ENCODE measurements around the gene MRPL10. TPM values are rescaled to one million over a fixed set of nuclear protein-coding genes. Genes with fewer than 3 reads are reported as not detected.

Gene MRPL10
- total RNA-seq, 1 donor from 2014 or later: 53.6 TPM

DNA sequence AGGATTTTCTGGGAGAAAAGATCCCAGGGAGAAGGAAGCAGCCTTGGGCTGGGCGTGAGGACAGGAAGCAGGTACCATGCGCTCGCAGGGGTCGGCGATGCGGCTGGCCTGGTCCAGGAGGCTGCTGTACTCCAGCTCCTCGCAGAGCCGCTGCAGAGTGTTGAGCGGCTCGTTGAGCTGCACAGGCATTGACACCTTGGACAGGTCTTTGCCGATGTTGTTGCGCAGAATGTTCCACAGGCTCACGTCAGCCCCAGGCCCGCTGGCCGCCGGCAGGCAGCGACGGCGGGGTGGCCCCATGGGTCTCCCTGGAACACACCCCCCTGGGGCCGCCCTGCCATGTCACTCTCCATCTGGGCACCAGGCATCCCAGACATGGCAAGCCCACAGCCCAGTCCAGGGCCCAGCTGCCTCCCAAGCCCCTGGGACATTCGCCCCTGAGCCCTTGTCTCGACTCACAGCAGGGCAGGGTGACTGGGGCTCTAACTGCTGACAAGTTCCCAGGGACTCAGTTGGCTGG lies 17.8 kb downstream of the MRPL10 start:
- DNase-seq (ENCODE audit: low read depth): no peak

DNA sequence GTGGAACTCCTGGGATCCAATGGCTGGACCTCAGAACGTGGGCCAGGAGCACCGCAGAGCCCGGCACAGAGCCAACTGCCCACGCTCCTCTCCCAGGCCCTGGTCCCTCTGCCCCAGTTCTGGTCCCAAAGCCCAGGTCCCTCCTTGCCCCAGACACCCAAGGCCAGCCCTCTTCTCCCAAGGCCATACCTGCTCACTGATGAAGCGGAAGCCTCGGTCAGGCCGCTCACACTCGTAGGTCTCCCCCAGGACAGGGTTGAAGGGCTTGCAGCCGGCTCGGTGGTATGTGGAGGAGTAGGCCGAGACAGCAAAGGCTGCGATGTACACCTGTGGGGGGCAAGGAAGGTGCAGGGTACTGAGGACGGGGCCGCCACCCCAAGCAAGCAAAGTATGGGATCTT lies 18.3 kb downstream of the MRPL10 start:
- DNase-seq (ENCODE audit: low read depth): no peak

- no peak for DNase-seq (ENCODE audit: low read depth)
Observed at GRCh38 chr17:47812146-47812920, 19.0 kb downstream of the MRPL10 start.

GRCh38 chr17:47811709-47812108 lies 19.6 kb downstream of the MRPL10 start:
- no peak for DNase-seq (ENCODE audit: low read depth)

GRCh38 chr17:47810901-47811635 lies 20.3 kb downstream of the MRPL10 start:
- DNase-seq (ENCODE audit: low read depth): no peak

DNA sequence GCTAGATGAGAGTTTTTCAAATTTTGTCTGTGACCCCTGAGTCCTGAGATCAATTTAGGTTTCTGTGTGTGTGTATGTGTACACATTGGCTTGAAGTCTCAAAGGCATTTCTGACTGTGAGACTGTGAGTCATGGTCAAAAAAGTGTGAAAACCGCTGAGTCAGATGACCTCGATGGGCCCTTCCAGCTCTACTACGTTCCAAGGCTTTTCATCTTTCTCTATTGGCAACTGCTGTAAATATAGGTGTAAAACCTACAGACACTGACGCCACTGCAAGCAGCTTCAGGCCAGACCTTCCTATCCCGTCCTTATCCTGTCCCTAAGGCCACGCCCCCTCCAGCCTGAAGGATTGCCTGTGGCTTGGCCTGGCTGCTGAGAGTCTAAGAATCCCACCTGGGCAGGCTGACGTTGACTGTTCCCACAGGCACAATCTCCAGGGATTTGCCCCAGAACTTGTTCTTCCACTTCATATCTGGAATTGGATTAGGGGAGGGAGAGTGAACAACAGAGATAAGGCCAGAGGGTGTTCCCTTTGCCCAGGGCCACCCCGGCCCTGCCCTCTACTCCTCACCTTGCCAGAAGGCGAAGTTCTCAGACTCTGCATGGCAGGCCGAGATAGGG lies 21.0 kb downstream of the MRPL10 start:
- peak; percentile 77 for DNase-seq (ENCODE audit: low read depth)

DNA sequence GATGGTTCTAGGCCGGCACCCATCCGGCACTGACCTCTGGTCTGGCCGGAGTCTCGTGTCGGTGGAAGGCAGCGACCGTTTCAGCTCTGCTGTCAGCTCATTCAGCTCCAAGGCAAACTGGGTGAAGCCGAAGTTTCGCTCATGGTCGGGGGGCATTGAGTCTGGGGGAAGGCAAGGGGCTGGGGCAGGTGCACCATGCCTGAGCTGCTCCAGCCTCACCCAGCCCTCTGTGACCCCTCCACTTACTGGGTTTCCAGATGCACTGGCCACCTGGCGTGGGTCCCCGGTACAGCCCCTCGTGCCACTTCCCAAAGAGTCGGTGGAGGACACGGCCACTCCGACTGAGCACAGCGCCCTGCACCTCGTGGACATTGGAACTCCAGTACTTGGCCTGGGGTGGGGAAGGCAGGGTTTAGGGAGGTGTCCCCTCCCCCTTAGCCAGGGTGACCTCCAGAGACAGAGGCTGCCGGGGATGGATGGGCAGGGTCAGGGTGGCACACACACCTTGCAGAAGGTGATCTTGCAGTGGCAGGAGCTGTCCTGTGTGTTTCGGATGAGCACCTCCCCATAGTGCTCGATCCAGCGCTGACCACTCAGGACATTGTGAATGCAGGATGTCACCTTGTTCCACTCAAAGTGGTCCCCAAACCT lies 22.4 kb downstream of the MRPL10 start:
- DNase-seq (ENCODE audit: low read depth): no peak

DNA sequence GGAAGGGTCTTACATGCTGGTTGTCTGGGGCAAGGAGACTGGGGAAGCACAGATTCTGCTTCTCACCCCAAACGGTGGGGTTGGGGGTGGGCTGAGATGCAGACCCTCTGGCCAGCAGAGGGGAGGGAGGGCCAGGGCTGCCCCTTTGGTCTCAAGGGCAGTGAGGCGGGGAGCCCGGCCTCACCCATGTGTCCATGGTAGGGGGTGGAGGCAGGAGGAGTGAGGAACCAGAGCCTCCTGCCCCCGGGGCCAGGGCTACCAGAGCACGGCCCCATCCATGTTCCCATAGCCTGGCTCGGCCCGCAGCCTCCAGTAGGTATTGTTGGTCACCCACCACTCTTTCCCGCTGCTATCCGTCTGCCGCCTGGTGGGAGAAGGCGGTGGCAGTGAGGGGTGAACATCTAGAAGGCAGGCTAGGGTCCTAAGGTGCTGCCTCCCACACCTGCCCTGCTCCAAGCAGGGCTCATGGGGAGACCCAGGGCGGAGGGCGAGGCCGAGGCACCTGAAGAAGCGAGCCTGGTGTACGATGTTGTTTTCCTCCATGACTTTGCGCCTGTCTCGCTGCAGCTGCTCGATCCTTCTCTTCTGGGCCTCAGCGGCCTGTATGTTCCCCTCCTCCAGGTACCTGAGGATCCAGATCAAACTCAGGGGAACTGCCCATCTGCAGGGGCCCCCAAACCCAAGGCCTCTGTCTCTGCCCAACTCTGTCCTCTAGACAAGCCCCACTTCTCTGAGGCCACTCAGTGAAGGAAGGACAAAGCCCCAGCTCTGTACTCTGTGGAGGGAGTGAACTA lies 23.1 kb downstream of the MRPL10 start:
- DNase-seq (ENCODE audit: low read depth): no peak

- DNase-seq (ENCODE audit: low read depth): no peak
Observed at GRCh38 chr17:47807421-47807820, 23.9 kb downstream of the MRPL10 start.

DNA sequence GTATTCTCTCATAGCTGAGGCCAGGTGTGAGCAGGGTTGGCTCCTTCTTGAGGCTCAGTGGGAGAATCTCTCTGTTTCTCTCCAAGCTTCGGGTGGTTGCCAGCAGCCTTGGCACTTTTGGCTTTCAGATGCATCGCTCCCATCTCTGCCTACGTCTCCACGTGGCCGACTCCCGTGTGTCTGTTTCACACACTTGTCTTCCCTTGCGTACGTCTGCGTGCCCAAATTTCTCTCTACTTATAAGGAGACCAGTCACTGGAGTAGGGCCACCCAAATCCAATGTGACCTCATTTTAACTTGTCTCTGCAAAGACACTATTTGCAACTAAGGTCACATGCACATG lies 24.5 kb downstream of the MRPL10 start:
- no peak for DNase-seq (ENCODE audit: low read depth)

DNA sequence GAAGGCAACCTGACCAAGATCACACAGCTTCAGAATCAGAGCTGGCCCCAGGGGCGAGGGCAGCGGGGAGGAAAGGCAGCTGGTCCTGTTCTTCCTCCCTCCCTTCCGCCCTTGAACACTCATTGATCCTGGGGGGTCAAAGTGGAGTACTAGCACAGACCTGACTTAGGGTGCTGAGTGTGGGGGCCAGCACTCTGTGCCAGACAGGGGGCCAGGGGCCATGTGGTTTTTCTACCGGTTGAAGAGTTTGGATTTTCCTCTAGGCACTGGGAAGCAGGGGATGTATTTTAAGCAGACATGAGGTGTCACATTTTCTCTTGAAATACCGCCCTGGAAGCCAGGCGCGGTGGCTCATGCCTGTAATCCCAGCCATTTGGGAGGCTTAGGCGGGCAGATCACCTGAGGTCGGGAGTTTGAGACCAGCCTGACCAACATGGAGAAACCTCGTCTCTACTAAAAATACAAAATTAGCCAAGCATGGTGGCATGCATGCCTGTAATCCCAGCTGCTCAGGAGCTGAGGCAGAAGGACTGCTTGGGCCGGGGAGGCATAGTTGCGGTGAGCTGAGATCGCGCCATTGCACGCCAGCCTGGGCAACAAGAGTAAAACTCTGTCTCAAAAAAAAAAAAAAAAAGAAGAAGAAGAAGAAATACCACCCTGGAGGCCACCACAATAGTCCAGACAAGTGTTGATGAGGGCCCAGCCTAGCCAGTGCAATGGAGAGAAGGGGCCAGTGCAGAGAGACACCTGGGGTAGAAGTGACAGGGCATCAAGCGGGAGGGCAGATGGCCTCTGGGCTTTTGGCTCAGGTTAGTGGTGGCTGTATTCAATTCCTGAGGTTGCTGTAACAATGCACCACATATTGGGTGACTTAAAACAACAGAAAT lies 25.1 kb downstream of the MRPL10 start:
- DNase-seq (ENCODE audit: low read depth): peak; percentile 81

GRCh38 chr17:47804461-47804860 lies 26.9 kb downstream of the MRPL10 start:
- no peak for DNase-seq (ENCODE audit: low read depth)

DNA sequence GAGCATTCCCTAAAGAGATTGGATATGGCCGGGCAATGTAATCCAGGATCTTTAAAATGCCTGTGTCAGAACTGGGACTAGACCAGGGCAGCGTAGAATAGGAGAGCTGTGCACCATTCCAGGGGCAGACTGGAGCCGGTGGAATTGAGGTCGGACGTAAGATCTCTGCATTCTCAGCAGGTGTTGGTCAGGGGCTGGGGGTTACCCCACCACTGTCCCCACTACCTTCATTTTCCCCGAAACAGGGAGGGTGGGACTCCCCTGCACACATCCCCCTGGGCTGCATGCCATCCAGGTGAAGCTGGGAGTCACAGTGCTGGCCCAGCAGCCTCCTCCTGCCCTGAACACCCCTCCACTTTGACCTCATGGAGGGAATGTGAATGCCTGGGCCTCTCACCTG lies 27.6 kb downstream of the MRPL10 start:
- no peak for DNase-seq (ENCODE audit: low read depth)

GRCh38 chr17:47803201-47803600 lies 28.1 kb downstream of the MRPL10 start:
- no peak for DNase-seq (ENCODE audit: low read depth)

GRCh38 chr17:47802341-47803022 lies 28.9 kb downstream of the MRPL10 start:
- peak; percentile 84 for DNase-seq (ENCODE audit: low read depth)

DNA sequence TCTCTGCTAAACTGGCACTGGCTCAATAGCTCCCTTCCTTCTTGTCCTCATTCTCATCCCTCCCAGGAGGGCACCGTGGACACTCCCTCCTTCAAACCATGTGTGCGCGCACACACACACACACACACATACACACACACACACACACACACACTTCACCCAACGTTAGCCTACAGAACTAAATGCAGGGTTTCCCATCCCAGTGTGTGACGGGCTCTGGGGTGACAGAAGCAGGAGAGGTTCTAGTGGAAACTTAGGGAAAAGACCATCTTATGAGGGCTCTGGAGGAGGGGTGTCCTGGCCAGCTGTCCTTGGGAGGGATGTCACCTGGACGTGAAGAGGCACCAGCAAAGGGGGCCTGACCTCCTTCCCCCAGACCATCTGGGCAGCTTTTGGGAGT lies 29.4 kb downstream of the MRPL10 start:
- DNase-seq (ENCODE audit: low read depth): no peak

GRCh38 chr17:47801176-47801765 lies 30.1 kb downstream of the MRPL10 start:
- no peak for DNase-seq (ENCODE audit: low read depth)

DNA sequence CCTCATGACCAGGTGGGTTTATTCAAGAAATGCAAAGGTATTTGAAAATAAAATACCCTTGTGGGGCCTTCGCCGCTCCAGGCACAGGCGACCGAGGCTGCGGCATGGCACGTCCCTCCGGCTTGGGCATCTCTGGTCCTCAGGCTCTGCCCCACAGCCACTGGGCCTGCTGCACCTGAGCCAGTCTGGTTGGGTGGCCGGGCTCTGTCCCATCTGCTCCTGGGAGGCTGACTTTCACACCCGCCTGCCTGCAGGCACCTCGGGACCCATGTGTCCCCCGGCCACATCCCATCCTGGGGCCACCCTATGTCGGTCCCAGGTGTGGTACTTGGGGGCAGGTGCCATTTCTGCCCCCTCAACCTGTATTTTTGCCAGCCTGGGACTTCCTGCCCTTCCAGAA lies 30.7 kb downstream of the MRPL10 start:
- DNase-seq (ENCODE audit: low read depth): no peak

GRCh38 chr17:47797797-47798196 lies 33.5 kb downstream of the MRPL10 start:
- DNase-seq (ENCODE audit: low read depth): no peak

Measured in myocyte (in vitro differentiated cells).